ENCODE measurements around the gene NRP1.

The NRP1 gene

DNA sequence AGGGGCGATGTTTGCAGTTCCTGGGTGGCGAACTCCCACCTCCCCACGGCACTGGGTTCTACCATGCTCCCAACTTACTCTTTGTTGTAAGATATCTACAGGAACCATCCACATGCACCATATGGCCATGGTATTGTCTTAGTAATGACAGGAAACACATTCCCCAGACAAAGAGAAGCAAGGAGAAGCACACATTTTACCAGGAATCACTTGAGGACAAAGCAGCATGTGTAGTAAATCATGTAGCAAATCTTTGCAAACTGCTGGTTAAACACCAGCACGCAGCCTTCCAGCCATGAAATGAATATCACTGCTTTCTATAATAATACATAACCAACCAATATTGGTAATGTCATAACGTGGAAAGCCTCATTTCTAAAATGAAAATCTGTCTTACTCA is 101.2 kb downstream of the NRP1 start:
- CTCF ChIA-PET: interaction anchor here (0.7 kb wide), 1 partner anchor 9 kb away, joined by 3 read pairs; no protein-coding TSS in a partner anchor
- DNase-seq (ENCODE audit: extremely low spot score): no peak
- TF ChIP-seq, protein P1, sequence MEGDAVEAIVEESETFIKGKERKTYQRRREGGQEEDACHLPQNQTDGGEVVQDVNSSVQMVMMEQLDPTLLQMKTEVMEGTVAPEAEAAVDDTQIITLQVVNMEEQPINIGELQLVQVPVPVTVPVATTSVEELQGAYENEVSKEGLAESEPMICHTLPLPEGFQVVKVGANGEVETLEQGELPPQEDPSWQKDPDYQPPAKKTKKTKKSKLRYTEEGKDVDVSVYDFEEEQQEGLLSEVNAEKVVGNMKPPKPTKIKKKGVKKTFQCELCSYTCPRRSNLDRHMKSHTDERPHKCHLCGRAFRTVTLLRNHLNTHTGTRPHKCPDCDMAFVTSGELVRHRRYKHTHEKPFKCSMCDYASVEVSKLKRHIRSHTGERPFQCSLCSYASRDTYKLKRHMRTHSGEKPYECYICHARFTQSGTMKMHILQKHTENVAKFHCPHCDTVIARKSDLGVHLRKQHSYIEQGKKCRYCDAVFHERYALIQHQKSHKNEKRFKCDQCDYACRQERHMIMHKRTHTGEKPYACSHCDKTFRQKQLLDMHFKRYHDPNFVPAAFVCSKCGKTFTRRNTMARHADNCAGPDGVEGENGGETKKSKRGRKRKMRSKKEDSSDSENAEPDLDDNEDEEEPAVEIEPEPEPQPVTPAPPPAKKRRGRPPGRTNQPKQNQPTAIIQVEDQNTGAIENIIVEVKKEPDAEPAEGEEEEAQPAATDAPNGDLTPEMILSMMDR (IDR thresholded peaks at IDR 0.05; ENCODE audit: control extremely low read depth, extremely low read depth, low read depth, missing control alignments): no peak
- POLR2A ChIA-PET: no interaction called here

DNA sequence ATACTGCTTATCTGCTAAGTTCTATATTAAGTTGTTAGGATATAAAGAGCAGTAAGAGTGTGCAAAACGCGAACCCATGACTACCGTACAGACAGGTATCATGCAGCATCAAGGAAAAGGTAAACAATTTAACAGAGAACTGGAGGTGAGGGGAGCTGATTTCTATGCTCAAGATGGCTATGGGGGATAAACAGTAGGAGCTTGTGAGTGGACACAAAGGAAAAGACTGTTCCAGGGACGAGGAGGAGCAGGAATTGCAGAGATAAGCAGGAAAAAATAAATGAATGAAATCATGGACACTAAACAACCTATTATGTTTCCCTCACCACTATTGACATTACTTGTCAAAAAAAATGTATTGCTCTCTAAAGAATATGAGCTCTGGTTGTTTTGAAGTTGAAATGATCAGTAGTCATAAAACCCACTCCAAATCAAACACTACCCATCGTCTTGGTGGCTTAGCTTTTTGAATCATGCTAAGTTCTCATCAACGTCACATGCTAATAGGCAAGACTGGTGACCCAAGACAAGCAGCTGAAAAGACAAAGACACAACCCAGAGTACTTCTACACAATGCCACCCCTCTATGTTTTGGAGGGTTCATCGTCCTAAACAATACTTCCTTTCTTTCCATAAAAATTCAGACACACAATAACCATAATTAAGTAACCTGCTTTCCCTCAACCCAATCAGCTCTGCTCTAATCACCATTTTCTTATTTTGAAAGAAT is 102.7 kb downstream of the NRP1 start:
- DNase-seq (ENCODE audit: extremely low spot score): no peak
- TF ChIP-seq, protein P1 (IDR thresholded peaks at IDR 0.05; ENCODE audit: control extremely low read depth, extremely low read depth, low read depth, missing control alignments): no peak
- ChIA-PET POLR2A (no interaction called here), CTCF (no interaction called here)

DNA sequence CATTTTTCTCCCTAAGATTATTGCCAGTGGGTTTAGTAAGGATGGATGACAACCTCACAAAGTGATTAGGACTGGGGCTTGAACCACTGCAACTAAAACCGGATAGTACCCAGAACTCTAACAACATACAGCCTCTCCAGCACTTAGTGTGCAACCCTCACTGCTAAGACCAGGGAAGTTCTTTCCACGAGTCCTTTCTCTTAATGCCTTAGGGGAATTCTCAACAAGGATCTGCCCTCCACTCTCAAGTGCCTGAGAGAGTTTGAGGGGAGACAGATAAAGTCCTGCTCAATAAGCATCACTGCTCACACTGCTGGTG is 104.6 kb downstream of the NRP1 start:
- ChIA-PET POLR2A (no interaction called here), CTCF (no interaction called here)
- TF ChIP-seq, protein P1 (IDR thresholded peaks at IDR 0.05; ENCODE audit: control extremely low read depth, extremely low read depth, low read depth, missing control alignments): no peak
- DNase-seq (ENCODE audit: extremely low spot score): no peak

DNA sequence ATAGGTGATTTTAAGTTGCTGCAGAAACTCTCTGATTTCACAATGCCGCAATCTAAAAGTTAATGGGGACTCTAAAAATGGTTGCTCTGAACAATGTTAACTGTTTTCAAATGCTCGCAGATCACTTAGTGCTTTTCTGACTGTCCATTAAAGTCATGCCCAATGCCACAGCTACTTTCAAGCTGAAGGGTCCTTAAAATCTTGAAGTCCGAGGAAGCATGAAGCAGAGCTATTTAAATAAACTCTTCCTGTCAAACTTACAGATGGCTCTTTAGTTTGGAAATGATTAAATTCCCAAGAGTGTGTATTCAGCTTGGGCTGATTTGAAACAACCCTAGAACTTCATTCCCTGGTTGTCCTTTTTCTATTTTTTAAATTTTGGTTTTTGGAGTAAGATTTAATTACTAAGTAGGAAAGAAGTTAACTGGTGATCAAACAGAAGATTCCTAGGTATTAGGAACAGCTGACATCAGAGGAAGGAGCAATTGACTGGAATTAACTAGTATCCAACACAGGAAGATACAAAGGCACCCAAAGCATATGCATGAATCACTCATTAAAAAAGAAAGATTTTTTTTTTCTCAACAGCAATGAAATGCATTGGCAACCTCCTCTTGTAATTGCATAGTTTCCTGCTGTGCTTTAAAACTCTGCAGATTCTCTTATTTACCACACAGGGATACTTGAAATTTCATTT is 105.1 kb downstream of the NRP1 start:
- TF ChIP-seq, protein P1 (IDR thresholded peaks at IDR 0.05; ENCODE audit: control extremely low read depth, extremely low read depth, low read depth, missing control alignments): no peak
- DNase-seq (ENCODE audit: extremely low spot score): no peak
- ChIA-PET CTCF (no interaction called here), POLR2A (no interaction called here)

DNA sequence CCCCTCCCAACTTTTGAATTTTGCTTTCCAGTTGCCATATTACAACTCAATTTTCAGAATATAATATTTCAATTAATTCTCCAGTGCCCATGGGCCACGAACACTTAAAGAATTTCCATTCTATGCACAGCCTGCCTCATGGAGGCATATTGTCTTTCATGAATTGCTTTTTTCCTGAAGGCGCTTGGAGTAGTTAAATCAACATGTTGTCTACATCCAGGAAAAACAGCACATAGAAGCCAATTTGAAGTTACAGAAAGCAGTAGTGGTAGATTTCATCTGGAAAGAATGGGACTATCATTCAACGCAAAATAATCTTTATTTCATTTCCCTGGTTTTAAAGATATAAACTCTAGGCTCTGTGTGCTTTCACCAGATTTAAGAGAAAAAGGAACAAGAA is 106.0 kb downstream of the NRP1 start:
- DNase-seq (ENCODE audit: extremely low spot score): no peak
- TF ChIP-seq, protein P1 (IDR thresholded peaks at IDR 0.05; ENCODE audit: control extremely low read depth, extremely low read depth, low read depth, missing control alignments): no peak
- POLR2A ChIA-PET: no interaction called here
- CTCF ChIA-PET: no interaction called here

DNA sequence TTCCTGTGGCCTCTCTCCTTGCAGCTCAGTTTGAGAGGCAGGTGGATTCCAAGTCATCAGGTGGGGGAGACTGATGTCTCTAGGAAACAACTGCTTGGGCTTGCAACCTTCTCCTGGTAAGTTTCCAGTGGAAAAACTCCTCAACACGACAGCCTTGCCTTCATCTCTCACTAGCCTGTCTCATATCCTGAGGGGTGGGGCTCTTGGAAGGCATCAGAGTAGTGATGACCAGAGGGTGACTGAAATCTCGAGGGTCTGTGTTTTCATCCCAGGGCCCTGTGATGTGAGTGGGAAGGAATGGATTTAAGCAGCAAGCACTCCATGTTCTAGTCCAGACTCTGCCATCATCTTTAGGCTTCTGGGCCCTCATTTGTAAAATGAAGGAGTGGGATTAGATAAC is 107.0 kb downstream of the NRP1 start:
- DNase-seq (ENCODE audit: extremely low spot score): no peak
- CTCF ChIA-PET: interaction anchor here (1.1 to 1.2 kb wide), 2 partner anchors 12 to 13 kb away, joined by 3 read pairs; no protein-coding TSS in a partner anchor
- TF ChIP-seq, protein P1 (IDR thresholded peaks at IDR 0.05; ENCODE audit: control extremely low read depth, extremely low read depth, low read depth, missing control alignments): no peak
- POLR2A ChIA-PET: no interaction called here

All from GM10248 (cell line).